SH-SY5Y (cell line): ENCODE results near the gene KCNK2.

Source experiments
- GATA2 ChIP-seq: IDR thresholded peaks from 2 replicates; pipeline ENCODE4 v1.6.1; 2011; ENCODE audit warnings: mild to moderate bottlenecking, low read depth, low read length
- GATA3 ChIP-seq: IDR thresholded peaks from 2 replicates; pipeline ENCODE4 v1.6.1; 2011; ENCODE audit warnings: low read depth, mild to moderate bottlenecking, low read length, moderate library complexity

DNA sequence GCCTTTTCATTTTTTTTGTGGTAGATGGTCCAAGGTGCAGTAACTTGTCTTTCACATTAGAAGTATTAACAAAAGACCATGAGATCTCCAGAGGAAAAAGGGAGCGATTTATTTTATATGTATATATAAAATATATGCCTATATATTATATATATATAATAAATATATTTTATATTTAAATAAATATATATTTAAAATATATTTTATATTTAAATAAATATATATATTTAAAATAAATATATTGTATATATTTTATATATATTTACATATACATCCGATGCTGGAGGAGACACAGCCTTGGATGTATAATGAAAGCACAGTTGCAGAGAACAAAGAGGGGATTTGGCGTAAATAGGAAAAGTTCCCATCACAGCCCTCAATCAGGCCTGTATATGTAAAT, 182.1 kb downstream of the KCNK2 start:
- no peak for TF ChIP-seq GATA3
- TF ChIP-seq GATA2: no peak
